Dedifferentiated amniotic fluid mesenchymal stem cell (primary cell): Measurements from ENCODE around the gene OR1J2.

Source experiments
- DNase-seq: peaks from one replicate; pipeline ENCODE4 v3.0.0-alpha.2; 2016; ENCODE audit errors: extremely low spot score

The OR1J2 gene

GRCh38 chr9:122551371-122551770 lies 40.8 kb downstream of the OR1J2 start:
- DNase-seq: no peak

GRCh38 chr9:122552812-122553211 lies 42.2 kb downstream of the OR1J2 start, which contains the start of gene OR1N2:
Gene OR1N2, plus strand, starts transcription at chr9:122553112. Its CDS starts 100 bp downstream, at chr9:122553212.
- DNase-seq: no peak
